ENCODE measurements around the gene PSMD3.

- no peak for TF ChIP-seq EZH2 (IDR thresholded peaks at IDR 0.05; ENCODE audit: borderline replicate concordance)
- TF ChIP-seq, protein P1, sequence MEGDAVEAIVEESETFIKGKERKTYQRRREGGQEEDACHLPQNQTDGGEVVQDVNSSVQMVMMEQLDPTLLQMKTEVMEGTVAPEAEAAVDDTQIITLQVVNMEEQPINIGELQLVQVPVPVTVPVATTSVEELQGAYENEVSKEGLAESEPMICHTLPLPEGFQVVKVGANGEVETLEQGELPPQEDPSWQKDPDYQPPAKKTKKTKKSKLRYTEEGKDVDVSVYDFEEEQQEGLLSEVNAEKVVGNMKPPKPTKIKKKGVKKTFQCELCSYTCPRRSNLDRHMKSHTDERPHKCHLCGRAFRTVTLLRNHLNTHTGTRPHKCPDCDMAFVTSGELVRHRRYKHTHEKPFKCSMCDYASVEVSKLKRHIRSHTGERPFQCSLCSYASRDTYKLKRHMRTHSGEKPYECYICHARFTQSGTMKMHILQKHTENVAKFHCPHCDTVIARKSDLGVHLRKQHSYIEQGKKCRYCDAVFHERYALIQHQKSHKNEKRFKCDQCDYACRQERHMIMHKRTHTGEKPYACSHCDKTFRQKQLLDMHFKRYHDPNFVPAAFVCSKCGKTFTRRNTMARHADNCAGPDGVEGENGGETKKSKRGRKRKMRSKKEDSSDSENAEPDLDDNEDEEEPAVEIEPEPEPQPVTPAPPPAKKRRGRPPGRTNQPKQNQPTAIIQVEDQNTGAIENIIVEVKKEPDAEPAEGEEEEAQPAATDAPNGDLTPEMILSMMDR (IDR thresholded peaks at IDR 0.05; ENCODE audit: poor library complexity), result no peak
- TF ChIP-seq EZH2phosphoT487 (IDR thresholded peaks at IDR 0.05; ENCODE audit: low read depth, severe bottlenecking, unreplicated experiment), result no peak
Observed at GRCh38 chr17:40015998-40016985, 35.7 kb downstream of the PSMD3 start.
